ENCODE results near the gene MTERF1. TPM values are rescaled to one million over a fixed set of nuclear protein-coding genes. Genes with fewer than 3 reads are reported as not detected.

MTERF1 gene
- polyA plus RNA-seq, 1 experiment = 3.6 TPM

- no peak for DNase-seq (ENCODE audit: low read depth)
- Histone ChIP-seq H3K4me3 (ENCODE audit: low read depth, low read length) (no peak overlapping the region), H3K27me3 (ENCODE audit: control insufficient read depth, insufficient read depth, low read length) (no peaks in the 10 kb centered on the region), H3K36me3 (ENCODE audit: control insufficient read depth, insufficient read depth, low read length) (no peaks in the 10 kb centered on the region)
- ChIA-PET CTCF (interaction anchor here (0.6 to 1.7 kb wide), 2 partner anchors 9 to 10 kb away, joined by 3 to 7 read pairs; no protein-coding TSS in a partner anchor), POLR2A (no interaction called here)
- no peak for TF ChIP-seq CTCF (IDR thresholded peaks at IDR 0.05; ENCODE audit: insufficient read depth, low read depth, low read length)
Measured at GRCh38 chr7:91838439-91838838, 42.1 kb downstream of the MTERF1 start.

DNA sequence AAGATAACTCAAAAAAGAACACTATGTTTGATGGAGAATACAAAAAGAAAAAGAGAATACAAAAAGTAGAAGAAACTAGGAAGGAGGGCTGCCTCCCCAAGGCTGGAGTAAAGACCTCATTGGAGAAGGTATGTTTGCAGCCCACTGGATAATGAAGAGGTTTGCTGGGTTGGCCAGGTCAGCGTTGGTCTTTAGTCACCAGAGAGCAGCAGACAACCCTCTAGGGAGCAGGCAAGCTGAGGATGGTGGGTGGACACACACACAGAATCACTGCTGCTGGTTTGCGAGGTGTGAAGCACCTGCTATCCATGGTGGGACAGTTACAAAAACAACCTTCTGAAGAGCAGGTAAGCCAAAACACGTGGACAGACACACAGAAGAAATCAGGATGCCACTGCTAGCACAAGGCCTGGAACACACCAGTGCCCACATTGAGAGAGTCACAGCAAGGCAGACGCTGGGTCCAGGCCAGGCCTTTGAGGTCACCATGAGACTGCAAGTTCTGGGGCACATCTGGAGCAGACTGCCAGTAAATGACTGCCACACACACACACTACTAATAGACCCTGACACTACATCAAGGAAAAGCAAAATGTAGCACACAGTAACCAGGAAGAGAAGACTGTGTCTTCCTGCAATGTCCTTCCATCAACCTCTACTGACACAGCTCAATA, 43.0 kb downstream of the MTERF1 start:
- CTCF ChIA-PET = interaction anchor here (0.6 to 1.7 kb wide), 2 partner anchors 8 to 10 kb away, joined by 3 to 7 read pairs; no protein-coding TSS in a partner anchor
- H3K4me3 ChIP-seq (ENCODE audit: low read depth, low read length) = no peak overlapping the region
- POLR2A ChIA-PET = no interaction called here
- no peak for TF ChIP-seq CTCF (IDR thresholded peaks at IDR 0.05; ENCODE audit: insufficient read depth, low read depth, low read length)
- no peaks in the 10 kb centered on the region for H3K27me3 ChIP-seq (ENCODE audit: control insufficient read depth, insufficient read depth, low read length)
- DNase-seq (ENCODE audit: low read depth) = no peak
- no peaks in the 10 kb centered on the region for H3K36me3 ChIP-seq (ENCODE audit: control insufficient read depth, insufficient read depth, low read length)

DNA sequence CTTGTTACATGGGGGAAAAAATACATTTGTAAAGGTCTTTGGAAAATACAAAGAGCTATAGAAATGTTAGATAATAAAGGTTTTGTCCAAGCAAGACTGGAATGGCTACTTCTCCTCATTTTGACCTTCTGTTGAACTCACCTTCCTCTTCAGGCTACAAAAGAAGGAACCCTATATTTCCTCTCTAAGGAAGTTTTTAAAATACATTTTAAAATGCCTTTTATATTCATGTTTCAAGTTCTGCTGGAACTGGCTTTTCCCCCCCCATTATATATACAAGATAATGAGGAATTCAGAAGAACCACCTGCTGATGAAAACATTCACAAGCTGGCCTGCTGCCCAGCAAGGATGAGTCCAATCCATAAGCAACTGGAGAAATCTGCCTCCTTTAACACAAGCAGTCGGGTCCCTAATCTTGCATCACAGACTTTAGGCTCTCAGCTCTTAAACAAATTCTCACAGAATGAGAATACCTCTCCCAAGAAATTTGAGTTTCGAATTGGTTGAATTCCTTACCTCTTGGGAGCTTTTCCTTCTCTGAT, 44.6 kb downstream of the MTERF1 start:
- no peak for DNase-seq (ENCODE audit: low read depth)
- ChIA-PET POLR2A (no interaction called here), CTCF (interaction anchor here (1.1 to 1.5 kb wide), 2 partner anchors 9 to 611 kb away, joined by 3 read pairs; partner anchors contain the start of gene GATAD1)
- Histone ChIP-seq H3K36me3 (ENCODE audit: control insufficient read depth, insufficient read depth, low read length) (no peaks in the 10 kb centered on the region), H3K27me3 (ENCODE audit: control insufficient read depth, insufficient read depth, low read length) (no peaks in the 10 kb centered on the region), H3K4me3 (ENCODE audit: low read depth, low read length) (no peak overlapping the region)
- no peak for TF ChIP-seq CTCF (IDR thresholded peaks at IDR 0.05; ENCODE audit: insufficient read depth, low read depth, low read length)

- Histone ChIP-seq H3K36me3 (ENCODE audit: control insufficient read depth, insufficient read depth, low read length) (no peaks in the 10 kb centered on the region), H3K27me3 (ENCODE audit: control insufficient read depth, insufficient read depth, low read length) (no peaks in the 10 kb centered on the region), H3K4me3 (ENCODE audit: low read depth, low read length) (no peak overlapping the region)
- CTCF ChIA-PET = interaction anchor here (1.1 to 1.5 kb wide), 2 partner anchors 9 to 612 kb away, joined by 3 read pairs; partner anchors contain the start of gene GATAD1
- no peak for TF ChIP-seq CTCF (IDR thresholded peaks at IDR 0.05; ENCODE audit: insufficient read depth, low read depth, low read length)
- no peak for DNase-seq (ENCODE audit: low read depth)
- POLR2A ChIA-PET = no interaction called here
Measured at GRCh38 chr7:91835091-91835825, 45.2 kb downstream of the MTERF1 start.

GRCh38 chr7:91832493-91833045, 47.9 kb downstream of the MTERF1 start:
- H3K36me3 ChIP-seq (ENCODE audit: control insufficient read depth, insufficient read depth, low read length) = no peaks in the 10 kb centered on the region
- ChIA-PET POLR2A (no interaction called here), CTCF (interaction anchor here (1.4 kb wide), 1 partner anchor 12 kb away, joined by 3 read pairs; no protein-coding TSS in a partner anchor)
- no peak for DNase-seq (ENCODE audit: low read depth)
- no peaks in the 10 kb centered on the region for H3K27me3 ChIP-seq (ENCODE audit: control insufficient read depth, insufficient read depth, low read length)
- no peak overlapping the region for H3K4me3 ChIP-seq (ENCODE audit: low read depth, low read length)
- TF ChIP-seq CTCF (IDR thresholded peaks at IDR 0.05; ENCODE audit: insufficient read depth, low read depth, low read length) = no peak
